ENCODE measurements around the gene MAP3K3.

MAP3K3 gene

GRCh38 chr17:63703556-63704258, 81.5 kb downstream of the MAP3K3 start:
- DNase-seq (ENCODE audit: low read depth): no peak
- no peak for TF ChIP-seq CTCF (conservative IDR thresholded peaks at IDR 0.05; ENCODE audit: low read depth, low read length)
- no peak overlapping the region for H3K4me3 ChIP-seq (ENCODE audit: low read length)

- TF ChIP-seq CTCF (conservative IDR thresholded peaks at IDR 0.05; ENCODE audit: low read depth, low read length): no peak
- H3K4me3 ChIP-seq (ENCODE audit: low read length): no peak overlapping the region
- DNase-seq (ENCODE audit: low read depth): no peak
These were observed 82.0 kb downstream of the MAP3K3 start for GRCh38 chr17:63704259-63704576.

GRCh38 chr17:63704836-63705235, 82.6 kb downstream of the MAP3K3 start:
- no peak for TF ChIP-seq CTCF (conservative IDR thresholded peaks at IDR 0.05; ENCODE audit: low read depth, low read length)
- no peak overlapping the region for H3K4me3 ChIP-seq (ENCODE audit: low read length)
- DNase-seq (ENCODE audit: low read depth): no peak

- DNase-seq (ENCODE audit: low read depth): no peak
- no peak for TF ChIP-seq CTCF (conservative IDR thresholded peaks at IDR 0.05; ENCODE audit: low read depth, low read length)
- H3K4me3 ChIP-seq (ENCODE audit: low read length): no peak overlapping the region
These were observed 83.4 kb downstream of the MAP3K3 start for GRCh38 chr17:63705657-63706056.

- no peak for TF ChIP-seq CTCF (conservative IDR thresholded peaks at IDR 0.05; ENCODE audit: low read depth, low read length)
- no peak for DNase-seq (ENCODE audit: low read depth)
- no peak overlapping the region for H3K4me3 ChIP-seq (ENCODE audit: low read length)
These were observed 84.3 kb downstream of the MAP3K3 start for GRCh38 chr17:63706336-63707082.

- H3K4me3 ChIP-seq (ENCODE audit: low read length): no peak overlapping the region
- DNase-seq (ENCODE audit: low read depth): no peak
- no peak for TF ChIP-seq CTCF (conservative IDR thresholded peaks at IDR 0.05; ENCODE audit: low read depth, low read length)
These were observed 84.9 kb downstream of the MAP3K3 start for GRCh38 chr17:63707151-63707550.

- TF ChIP-seq CTCF (conservative IDR thresholded peaks at IDR 0.05; ENCODE audit: low read depth, low read length): no peak
- H3K4me3 ChIP-seq (ENCODE audit: low read length): no peak overlapping the region
These were observed 86.9 kb downstream of the MAP3K3 start for GRCh38 chr17:63709110-63709509.

More at GRCh38 chr17:63709110-63709509, 86.9 kb downstream of the MAP3K3 start:
- no peak for DNase-seq (ENCODE audit: low read depth)

Measured in retinal pigment epithelial cell (primary cell).